Measurements from ENCODE around the gene CADM2. TPM values are rescaled to one million over a fixed set of nuclear protein-coding genes. Genes with fewer than 3 reads are reported as not detected.

Gene CADM2
- total RNA-seq, 1 experiment from 2014 or later = not detected

DNA sequence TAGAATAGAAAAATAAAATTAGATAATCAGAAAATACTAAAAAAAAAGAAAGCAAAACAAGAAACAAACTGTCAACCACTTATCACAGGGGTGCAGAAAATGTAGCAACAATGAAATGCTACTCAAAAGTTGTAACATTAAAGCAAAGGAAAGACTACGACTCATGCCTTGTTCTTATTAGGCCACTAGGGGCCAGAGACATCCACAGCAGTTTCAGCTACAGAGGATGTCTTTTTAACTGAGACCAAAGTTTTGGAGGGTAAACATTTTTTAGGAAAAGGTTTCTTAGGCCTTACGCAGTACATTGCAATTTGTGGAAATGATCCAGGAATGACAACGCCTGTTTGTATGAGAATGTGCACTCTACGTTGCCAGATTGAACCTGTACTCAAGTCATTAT lies 15.4 kb upstream of the CADM2 start:
- Mint-ChIP-seq H3K9me3 (ENCODE audit: unreplicated experiment) (no peaks in the 10 kb centered on the region), H3K4me1 (ENCODE audit: insufficient read depth, unreplicated experiment) (no peaks in the 10 kb centered on the region), H3K27ac (ENCODE audit: low read depth, unreplicated experiment) (no peak overlapping the region), H3K36me3 (ENCODE audit: insufficient read depth, unreplicated experiment) (no peaks in the 10 kb centered on the region), H3K27me3 (ENCODE audit: insufficient read depth, unreplicated experiment) (peaks cover 21% of the 10 kb centered on the region), H3K4me3 (ENCODE audit: unreplicated experiment) (no peak overlapping the region)
- intact Hi-C loops (cut with micrococcal nuclease) = no loop called here
- POLR2A ChIA-PET = no interaction called here
- BruUV-seq (replicated peaks) = no TSS peak
- TF ChIP-seq, protein P1, sequence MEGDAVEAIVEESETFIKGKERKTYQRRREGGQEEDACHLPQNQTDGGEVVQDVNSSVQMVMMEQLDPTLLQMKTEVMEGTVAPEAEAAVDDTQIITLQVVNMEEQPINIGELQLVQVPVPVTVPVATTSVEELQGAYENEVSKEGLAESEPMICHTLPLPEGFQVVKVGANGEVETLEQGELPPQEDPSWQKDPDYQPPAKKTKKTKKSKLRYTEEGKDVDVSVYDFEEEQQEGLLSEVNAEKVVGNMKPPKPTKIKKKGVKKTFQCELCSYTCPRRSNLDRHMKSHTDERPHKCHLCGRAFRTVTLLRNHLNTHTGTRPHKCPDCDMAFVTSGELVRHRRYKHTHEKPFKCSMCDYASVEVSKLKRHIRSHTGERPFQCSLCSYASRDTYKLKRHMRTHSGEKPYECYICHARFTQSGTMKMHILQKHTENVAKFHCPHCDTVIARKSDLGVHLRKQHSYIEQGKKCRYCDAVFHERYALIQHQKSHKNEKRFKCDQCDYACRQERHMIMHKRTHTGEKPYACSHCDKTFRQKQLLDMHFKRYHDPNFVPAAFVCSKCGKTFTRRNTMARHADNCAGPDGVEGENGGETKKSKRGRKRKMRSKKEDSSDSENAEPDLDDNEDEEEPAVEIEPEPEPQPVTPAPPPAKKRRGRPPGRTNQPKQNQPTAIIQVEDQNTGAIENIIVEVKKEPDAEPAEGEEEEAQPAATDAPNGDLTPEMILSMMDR (IDR thresholded peaks at IDR 0.05; ENCODE audit: unreplicated experiment) = peak; percentile 13
- no peak for DNase-seq (ENCODE audit: unreplicated experiment)
- CTCF ChIA-PET = interaction anchor here (1.0 kb wide), 1 partner anchor 14 kb away, joined by 3 read pairs; no protein-coding TSS in a partner anchor

DNA sequence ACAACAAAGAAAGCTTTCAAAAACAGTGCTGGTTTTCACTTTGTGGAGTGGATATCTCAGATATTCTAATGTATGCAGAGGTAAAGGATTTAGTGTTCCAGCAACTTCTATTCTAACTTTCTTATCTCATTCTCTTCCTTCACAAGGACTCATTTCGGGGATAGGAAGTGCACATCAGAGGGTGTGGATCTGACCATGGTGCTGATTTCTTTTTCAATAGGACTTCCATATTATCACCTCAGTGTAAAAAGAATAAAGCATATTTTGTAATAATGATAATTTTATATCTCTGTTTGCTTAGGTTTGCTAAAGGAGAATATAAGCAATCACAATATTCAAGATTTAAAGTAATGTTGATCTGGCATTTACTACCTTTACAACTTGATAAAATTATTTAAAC lies 12.5 kb upstream of the CADM2 start:
- TF ChIP-seq, protein P1 (IDR thresholded peaks at IDR 0.05; ENCODE audit: unreplicated experiment) = no peak
- intact Hi-C loops (cut with micrococcal nuclease) = no loop called here
- Mint-ChIP-seq H3K36me3 (ENCODE audit: insufficient read depth, unreplicated experiment) (no peaks in the 10 kb centered on the region), H3K9me3 (ENCODE audit: unreplicated experiment) (peaks cover 8% of the 10 kb centered on the region), H3K27me3 (ENCODE audit: insufficient read depth, unreplicated experiment) (peaks cover 11% of the 10 kb centered on the region), H3K4me1 (ENCODE audit: insufficient read depth, unreplicated experiment) (no peaks in the 10 kb centered on the region), H3K27ac (ENCODE audit: low read depth, unreplicated experiment) (no peak overlapping the region), H3K4me3 (ENCODE audit: unreplicated experiment) (no peak overlapping the region)
- POLR2A ChIA-PET = no interaction called here
- peak; percentile 36 for DNase-seq (ENCODE audit: unreplicated experiment)
- no TSS peak for BruUV-seq (replicated peaks)
- CTCF ChIA-PET = no interaction called here

DNA sequence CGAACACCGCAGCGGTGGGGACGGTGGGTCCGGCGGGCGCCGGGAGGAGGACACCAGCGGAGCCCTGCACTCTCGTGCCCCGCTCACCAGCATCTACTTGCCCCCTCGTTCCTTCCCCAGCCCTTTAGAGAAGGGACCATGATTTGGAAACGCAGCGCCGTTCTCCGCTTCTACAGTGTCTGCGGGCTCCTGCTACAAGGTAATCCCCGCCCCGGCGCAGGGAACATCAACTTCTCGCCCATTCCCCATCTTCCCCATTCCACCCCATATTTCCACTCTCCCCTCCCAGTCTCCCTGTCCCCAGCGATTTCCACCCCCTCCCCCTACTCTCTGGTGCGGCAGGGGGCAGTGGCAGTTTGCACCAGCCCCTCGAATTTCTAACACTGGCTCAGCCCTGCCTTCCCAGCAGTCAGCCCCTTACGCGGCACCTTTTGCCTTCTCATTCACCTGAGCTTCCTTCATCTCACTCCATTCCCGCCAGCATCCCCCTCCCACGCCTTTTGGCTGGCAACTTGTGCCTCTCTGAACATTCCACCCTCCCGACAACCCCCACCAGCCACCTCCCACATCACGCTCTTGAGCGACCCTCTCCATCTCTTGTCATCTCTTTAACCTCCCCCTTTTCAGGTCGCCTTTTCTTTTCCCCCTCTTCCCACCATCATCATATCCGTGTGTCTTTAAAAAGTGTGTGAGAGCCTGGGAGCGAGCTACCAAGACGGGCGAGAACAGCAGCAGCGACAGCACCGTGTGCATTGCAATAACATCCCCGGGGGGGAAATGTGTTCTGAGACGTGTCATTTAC lies 882 bp downstream of the CADM2 start:
- TF ChIP-seq, protein P1 (IDR thresholded peaks at IDR 0.05; ENCODE audit: unreplicated experiment) = no peak
- no peaks in the 10 kb centered on the region for H3K9me3 Mint-ChIP-seq (ENCODE audit: unreplicated experiment)
- CTCF ChIA-PET = interaction anchor here (0.7 to 1.9 kb wide), 2 partner anchors 36 to 411 kb away, joined by 3 to 8 read pairs; no protein-coding TSS in a partner anchor
- H3K4me3 Mint-ChIP-seq (ENCODE audit: unreplicated experiment) = peak overlapping the region; percentile 88
- H3K27me3 Mint-ChIP-seq (ENCODE audit: insufficient read depth, unreplicated experiment) = peaks cover 87% of the 10 kb centered on the region
- BruUV-seq (replicated peaks) = no TSS peak
- POLR2A ChIA-PET = no interaction called here
- H3K36me3 Mint-ChIP-seq (ENCODE audit: insufficient read depth, unreplicated experiment) = no peaks in the 10 kb centered on the region
- H3K27ac Mint-ChIP-seq (ENCODE audit: low read depth, unreplicated experiment) = no peak overlapping the region
- DNase-seq (ENCODE audit: unreplicated experiment) = no peak
- H3K4me1 Mint-ChIP-seq (ENCODE audit: insufficient read depth, unreplicated experiment) = peaks cover 8% of the 10 kb centered on the region
- intact Hi-C loops (cut with micrococcal nuclease) = loop anchor here (10.0 kb wide), 1 partner anchor 415 kb away; no protein-coding TSS in a partner anchor

DNA sequence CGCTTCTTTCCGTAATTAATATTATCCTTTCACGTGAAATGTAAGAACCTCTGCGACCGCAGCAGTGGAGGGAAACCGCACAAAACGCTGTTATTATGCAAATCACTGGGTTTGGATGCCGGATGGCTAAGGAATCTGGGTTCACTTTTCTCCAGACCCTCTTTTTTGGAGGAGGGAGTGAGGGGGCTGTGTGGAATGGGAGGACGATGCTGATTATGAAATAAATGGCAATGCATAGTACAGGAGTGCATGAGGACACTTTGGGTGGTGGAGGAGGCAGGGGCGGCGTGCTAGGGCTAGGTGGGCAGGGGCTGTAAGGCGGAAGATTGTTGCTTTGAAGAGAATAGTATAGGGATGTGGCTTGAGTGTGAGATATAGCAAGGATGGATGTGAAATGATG lies 1.8 kb downstream of the CADM2 start:
- H3K4me3 Mint-ChIP-seq (ENCODE audit: unreplicated experiment) = no peak overlapping the region
- CTCF ChIA-PET = no interaction called here
- POLR2A ChIA-PET = no interaction called here
- H3K4me1 Mint-ChIP-seq (ENCODE audit: insufficient read depth, unreplicated experiment) = peaks cover 8% of the 10 kb centered on the region
- peaks cover 87% of the 10 kb centered on the region for H3K27me3 Mint-ChIP-seq (ENCODE audit: insufficient read depth, unreplicated experiment)
- no peaks in the 10 kb centered on the region for H3K36me3 Mint-ChIP-seq (ENCODE audit: insufficient read depth, unreplicated experiment)
- BruUV-seq (replicated peaks) = no TSS peak
- DNase-seq (ENCODE audit: unreplicated experiment) = no peak
- TF ChIP-seq, protein P1 (IDR thresholded peaks at IDR 0.05; ENCODE audit: unreplicated experiment) = no peak
- H3K9me3 Mint-ChIP-seq (ENCODE audit: unreplicated experiment) = no peaks in the 10 kb centered on the region
- intact Hi-C loops (cut with micrococcal nuclease) = no loop called here
- H3K27ac Mint-ChIP-seq (ENCODE audit: low read depth, unreplicated experiment) = no peak overlapping the region

Measured in MCF 10A (cell line).